WTC11 (cell line): ENCODE data around the gene ELMO1. TPM values are rescaled to one million over a fixed set of nuclear protein-coding genes. Genes with fewer than 3 reads are reported as not detected.

Source experiments
- ARID4B ChIP-seq: sonication (generic); formaldehyde crosslinking; IDR thresholded peaks from 2 replicates; pipeline ENCODE4 v1.8.0; 2023; ENCODE audit warnings: missing genetic modification reagents, mild to moderate bottlenecking, borderline replicate concordance
- ATF3 ChIP-seq: sonication (generic); formaldehyde crosslinking; conservative IDR thresholded peaks from 2 replicates; pipeline ENCODE4 v1.8.1; 2022; ENCODE audit warnings: mild to moderate bottlenecking, missing genetic modification reagents
- ERG ChIP-seq: fragments of 250-450 bp; sonication (Bioruptor Pico); IDR thresholded peaks from 2 replicates; pipeline ENCODE4 v1.8.0; 2021; ENCODE audit warnings: mild to moderate bottlenecking
- ETV6 ChIP-seq: sonication (generic); formaldehyde crosslinking; IDR thresholded peaks from 2 replicates; pipeline ENCODE4 v1.8.1; 2022; ENCODE audit warnings: mild to moderate bottlenecking, missing genetic modification reagents
- FOXK1 ChIP-seq: sonication (generic); formaldehyde crosslinking; IDR thresholded peaks from 2 replicates; pipeline ENCODE4 v1.8.0; 2022; ENCODE audit warnings: mild to moderate bottlenecking, moderate library complexity, missing genetic modification reagents
- JUN ChIP-seq: sonication (generic); formaldehyde crosslinking; IDR thresholded peaks from 2 replicates; pipeline ENCODE4 v1.8.0; 2023; ENCODE audit warnings: mild to moderate bottlenecking, missing genetic modification reagents
- MAX ChIP-seq: sonication (generic); formaldehyde crosslinking; IDR thresholded peaks from 2 replicates; pipeline ENCODE4 v1.8.0; 2022; ENCODE audit warnings: mild to moderate bottlenecking, missing genetic modification reagents
- MLX ChIP-seq: sonication (generic); formaldehyde crosslinking; IDR thresholded peaks from 2 replicates; pipeline ENCODE4 v1.8.1; 2023; ENCODE audit warnings: mild to moderate bottlenecking, missing genetic modification reagents, moderate library complexity
- MXD4 ChIP-seq: fragments of 250-450 bp; sonication (Bioruptor Pico); IDR thresholded peaks from 2 replicates; pipeline ENCODE4 v1.8.0; 2021; ENCODE audit warnings: mild to moderate bottlenecking, moderate library complexity, borderline replicate concordance
- PRDM15 ChIP-seq: sonication (generic); formaldehyde crosslinking; IDR thresholded peaks from 2 replicates; pipeline ENCODE4 v1.8.0; 2022; ENCODE audit warnings: missing genetic modification reagents
- TEAD1 ChIP-seq: sonication (generic); formaldehyde crosslinking; IDR thresholded peaks from 2 replicates; pipeline ENCODE4 v1.8.0; 2022; ENCODE audit warnings: mild to moderate bottlenecking, missing genetic modification reagents
- TEAD4 ChIP-seq: sonication (generic); formaldehyde crosslinking; IDR thresholded peaks from 2 replicates; pipeline ENCODE4 v1.8.0; 2022; ENCODE audit warnings: mild to moderate bottlenecking, missing genetic modification reagents
- USF2 ChIP-seq: sonication (generic); formaldehyde crosslinking; IDR thresholded peaks from 2 replicates; pipeline ENCODE4 v1.8.1; 2023; ENCODE audit warnings: mild to moderate bottlenecking, missing genetic modification reagents, moderate library complexity
- ZBTB21 ChIP-seq: sonication (generic); formaldehyde crosslinking; IDR thresholded peaks from 2 replicates; pipeline ENCODE4 v1.8.1; 2023; ENCODE audit warnings: mild to moderate bottlenecking, missing genetic modification reagents, borderline replicate concordance
- ZNF219 ChIP-seq: sonication (generic); formaldehyde crosslinking; IDR thresholded peaks from 2 replicates; pipeline ENCODE4 v1.8.0; 2023; ENCODE audit warnings: missing genetic modification reagents, mild to moderate bottlenecking, borderline replicate concordance
- ZNF232 ChIP-seq: sonication (generic); formaldehyde crosslinking; IDR thresholded peaks from 2 replicates; pipeline ENCODE4 v1.8.0; 2022; ENCODE audit warnings: mild to moderate bottlenecking, missing genetic modification reagents
- ZSCAN18 ChIP-seq: fragments of 250-450 bp; sonication (Bioruptor Pico); IDR thresholded peaks from 2 replicates; pipeline ENCODE4 v2.1.2; 2022; ENCODE audit warnings: mild to moderate bottlenecking, moderate library complexity
- total RNA-seq: library from RNA; stranded (reverse); gene quantifications from 3 replicates; pipeline ENCODE4 v1.2.3, GENCODE V29; 2021

ELMO1 gene
- total RNA-seq, 1 experiment from 2014 or later, result 19.4 TPM

- TF ChIP-seq MXD4 (CRISPR knock-in tag), result no peak
- no peak for TF ChIP-seq ZSCAN18
- TF ChIP-seq MLX (CRISPR knock-in tag), result no peak
- TF ChIP-seq ERG, result no peak
- no peak; the same call in 1 of the 2 replicates for TF ChIP-seq JUN
- TF ChIP-seq ZNF219 (CRISPR knock-in tag), result no peak
- TF ChIP-seq ZNF232 (CRISPR knock-in tag), result peak; percentile 88
- no peak for TF ChIP-seq PRDM15 (CRISPR knock-in tag)
- no peak for TF ChIP-seq USF2
- TF ChIP-seq ETV6 (CRISPR knock-in tag), result peak; percentile 40; the same call in 1 of the 2 replicates
- TF ChIP-seq ZBTB21, result 0 out of 2 replicates have a peak, but pooled peaks have one; percentile 24
- TF ChIP-seq FOXK1 (CRISPR knock-in tag), result peak; percentile 59; the same call in 1 of the 2 replicates
- peak; percentile 76; the same call in 1 of the 2 replicates for TF ChIP-seq ARID4B (CRISPR knock-in tag)
- peak; percentile 92 for TF ChIP-seq ATF3
- TF ChIP-seq MAX (CRISPR knock-in tag), result peak; percentile 44; the same call in 1 of the 2 replicates
- TF ChIP-seq TEAD1, result 0 out of 2 replicates have a peak, but pooled peaks have one; percentile 45
- peak; percentile 65; the same call in 1 of the 2 replicates for TF ChIP-seq TEAD4 (CRISPR knock-in tag)
Measured at GRCh38 chr7:37052705-37053104, 396.0 kb downstream of the ELMO1 start (continued).
